Neuronal stem cell (in vitro differentiated cells): Measurements from ENCODE around the gene TNIK.

Experiments used
- DNase-seq: peaks from one replicate; pipeline ENCODE4 v3.0.0-alpha.2; 2013; ENCODE audit warnings: low spot score
- H2AFZ ChIP-seq: one replicate; pipeline ENCODE4 v1.6.1; 2013; ENCODE audit warnings: mild to moderate bottlenecking, low read length, inconsistent platforms
- H2AK5ac ChIP-seq: 2 replicates; pipeline ENCODE4 v1.6.1; 2013; ENCODE audit warnings: low read depth, mild to moderate bottlenecking, inconsistent platforms, low read length, moderate library complexity, mixed read lengths
- H2BK120ac ChIP-seq: 2 replicates; pipeline ENCODE4 v1.6.1; 2013; ENCODE audit warnings: low read depth, mild to moderate bottlenecking, inconsistent platforms, low read length, moderate library complexity, mixed read lengths
- H2BK12ac ChIP-seq: one replicate; pipeline ENCODE4 v1.6.1; 2013; ENCODE audit warnings: low read length, inconsistent platforms
- H2BK15ac ChIP-seq: 2 replicates; pipeline ENCODE4 v1.6.1; 2013; ENCODE audit warnings: mild to moderate bottlenecking, low read length, inconsistent platforms, mixed read lengths
- H2BK5ac ChIP-seq: one replicate; pipeline ENCODE4 v1.6.1; 2013; ENCODE audit warnings: inconsistent platforms, mild to moderate bottlenecking, low read length, moderate library complexity
- H3K14ac ChIP-seq: one replicate; pipeline ENCODE4 v1.6.1; 2013; ENCODE audit warnings: low read length, inconsistent platforms
- H3K18ac ChIP-seq: 2 replicates; pipeline ENCODE4 v1.6.1; 2013; ENCODE audit warnings: low read length, inconsistent platforms
- H3K23ac ChIP-seq: 2 replicates; pipeline ENCODE4 v1.6.1; 2013; ENCODE audit warnings: low read depth, mild to moderate bottlenecking, mixed read lengths, low read length, inconsistent platforms; ENCODE audit not compliant: poor library complexity
- H3K27ac ChIP-seq: replicated peaks from 3 replicates; pipeline ENCODE4 v1.5.1; 2013; ENCODE audit warnings: low read length, inconsistent platforms
- H3K27me3 ChIP-seq, 3 experiments: 2 replicates each; pipeline ENCODE4 v1.6.1; 2013; ENCODE audit warnings: low read length in 3 of 3, mild to moderate bottlenecking in 2 of 3, inconsistent platforms in 1 of 3, low read depth in 1 of 3, mixed read lengths in 1 of 3, moderate library complexity in 1 of 3; ENCODE audit not compliant: control insufficient read depth in 3 of 3, insufficient read depth in 3 of 3
- H3K36me3 ChIP-seq, 2 donors: replicated peaks in 1 of 2; 2 replicates each; pipeline ENCODE4 v1.6.1; 2013; ENCODE audit warnings: low read length in 2 of 2; ENCODE audit not compliant: control insufficient read depth in 2 of 2, insufficient read depth in 2 of 2
- H3K4ac ChIP-seq: 2 replicates; pipeline ENCODE4 v1.6.1; 2013; ENCODE audit warnings: inconsistent platforms, mild to moderate bottlenecking, low read length, moderate library complexity
- H3K4me1 ChIP-seq, 2 donors: 1 replicate in 1 of 2; 2 replicates in 1 of 2; pipeline ENCODE4 v1.6.1; 2013; ENCODE audit warnings: low read length in 2 of 2, low read depth in 1 of 2; ENCODE audit not compliant: control insufficient read depth in 2 of 2, insufficient read depth in 1 of 2
- H3K4me2 ChIP-seq: one replicate; pipeline ENCODE4 v1.6.1; 2013; ENCODE audit warnings: mild to moderate bottlenecking, low read length, inconsistent platforms; ENCODE audit not compliant: insufficient read depth, poor library complexity, severe bottlenecking
- H3K4me3 ChIP-seq, 2 donors: 2 replicates each; pipeline ENCODE4 v1.5.1; 2013; ENCODE audit warnings: low read length in 2 of 2, mild to moderate bottlenecking in 2 of 2, inconsistent platforms in 1 of 2, moderate library complexity in 1 of 2
- H3K79me1 ChIP-seq: one replicate; pipeline ENCODE4 v1.6.1; 2013; ENCODE audit warnings: low read depth, mild to moderate bottlenecking, inconsistent platforms, low read length, moderate library complexity
- H3K9ac ChIP-seq: one replicate; pipeline ENCODE4 v1.6.1; 2013; ENCODE audit warnings: mild to moderate bottlenecking, low read depth, low read length, inconsistent platforms; ENCODE audit not compliant: poor library complexity
- H3K9me3 ChIP-seq, 2 donors: replicated peaks in 1 of 2; 2 replicates each; pipeline versions ENCODE3 to v1.6.1; 2013; ENCODE audit warnings: low read length in 2 of 2, mild to moderate bottlenecking in 2 of 2, inconsistent platforms in 1 of 2, low read depth in 1 of 2, mixed read lengths in 1 of 2, moderate library complexity in 1 of 2; ENCODE audit not compliant: control insufficient read depth in 2 of 2, insufficient read depth in 1 of 2
- H4K8ac ChIP-seq: one replicate; pipeline ENCODE4 v1.6.1; 2013; ENCODE audit warnings: low read depth, mild to moderate bottlenecking, inconsistent platforms, low read length, moderate library complexity
- H4K91ac ChIP-seq: one replicate; pipeline ENCODE4 v1.6.1; 2013; ENCODE audit warnings: low read length, low read depth, mild to moderate bottlenecking, inconsistent platforms; ENCODE audit not compliant: poor library complexity
- WGBS, 2 donors: extraction: QIAGEN DNeasy Blood & Tissue Kit; methylation state at CpG; one replicate each; pipeline ENCODE4 v1.1.7; 2013; ENCODE audit warnings: missing lambda C conversion rate in 2 of 2, mixed read lengths in 1 of 2; ENCODE audit not compliant: insufficient read length in 2 of 2, insufficient replicate concordance in 1 of 2; ENCODE audit errors: extremely low coverage in 2 of 2; 5-methylcytosine and 5-hydroxymethylcytosine counted together

The TNIK gene

DNA sequence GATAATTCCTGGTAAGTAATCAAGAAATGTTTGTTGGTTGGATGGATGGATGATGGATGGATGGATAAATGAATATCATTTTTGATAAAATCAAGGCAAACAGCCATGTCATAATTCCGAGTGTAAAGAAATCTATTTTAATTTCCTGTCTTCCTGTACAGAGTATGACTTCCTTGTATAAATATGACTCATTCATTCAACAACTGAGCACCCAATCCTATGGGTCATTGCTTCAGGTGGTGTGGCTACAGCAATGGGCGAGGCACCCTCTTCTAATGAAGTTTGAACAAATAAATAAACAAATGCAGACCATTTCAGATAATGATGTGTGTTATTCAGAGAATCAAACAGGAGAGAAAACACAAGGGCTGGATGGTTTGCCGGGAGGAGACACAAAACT lies 198.7 kb downstream of the TNIK start:
- H3K23ac ChIP-seq = no peak overlapping the region
- no peak overlapping the region for H2BK12ac ChIP-seq
- H4K91ac ChIP-seq = no peak overlapping the region
- no peak for DNase-seq
- no peaks in the 10 kb centered on the region for H3K27me3 ChIP-seq
- H3K9me3 ChIP-seq = no peaks in the 10 kb centered on the region
- peaks cover 2 to 3% of the 10 kb centered on the region in 2 donors for H3K4me1 ChIP-seq
- no peak overlapping the region for H3K4ac ChIP-seq
- WGBS, 2 donors = no CpG with 5 or more reads among the region's 3 CpGs
- no peak overlapping the region for H3K14ac ChIP-seq
- no peak overlapping the region for H2BK5ac ChIP-seq
- no peak overlapping the region for H3K9ac ChIP-seq
- H3K36me3 ChIP-seq = no peaks in the 10 kb centered on the region
- no peak overlapping the region for H2BK15ac ChIP-seq
- H3K27ac ChIP-seq = no peak overlapping the region
- no peak overlapping the region for H3K4me3 ChIP-seq
- H3K79me1 ChIP-seq = no peaks in the 10 kb centered on the region
- H2BK120ac ChIP-seq = no peak overlapping the region
- no peak overlapping the region for H2AK5ac ChIP-seq
- H4K8ac ChIP-seq = no peak overlapping the region
- H3K4me2 ChIP-seq = no peak overlapping the region
- no peak overlapping the region for H2AFZ ChIP-seq
- no peak overlapping the region for H3K18ac ChIP-seq

GRCh38 chr3:171260899-171261298 lies 199.3 kb downstream of the TNIK start:
- Histone ChIP-seq H3K18ac (no peak overlapping the region), H3K9me3 (no peaks in the 10 kb centered on the region), H2BK120ac (no peak overlapping the region), H2AK5ac (no peak overlapping the region), H3K4ac (no peak overlapping the region), H3K79me1 (no peaks in the 10 kb centered on the region), H3K4me2 (no peak overlapping the region), H3K4me1 (peaks cover 0 to 2% of the 10 kb centered on the region in 2 donors), H3K23ac (no peak overlapping the region), H3K4me3 (no peak overlapping the region), H4K8ac (no peak overlapping the region), H2BK12ac (no peak overlapping the region), H2BK5ac (no peak overlapping the region), H3K9ac (no peak overlapping the region), H4K91ac (no peak overlapping the region), H2BK15ac (no peak overlapping the region), H3K14ac (no peak overlapping the region), H3K36me3 (no peaks in the 10 kb centered on the region), H2AFZ (no peak overlapping the region), H3K27me3 (no peaks in the 10 kb centered on the region), H3K27ac (no peak overlapping the region)
- no peak for DNase-seq
- WGBS, 2 donors = no CpG with 5 or more reads among the region's 3 CpGs

DNA sequence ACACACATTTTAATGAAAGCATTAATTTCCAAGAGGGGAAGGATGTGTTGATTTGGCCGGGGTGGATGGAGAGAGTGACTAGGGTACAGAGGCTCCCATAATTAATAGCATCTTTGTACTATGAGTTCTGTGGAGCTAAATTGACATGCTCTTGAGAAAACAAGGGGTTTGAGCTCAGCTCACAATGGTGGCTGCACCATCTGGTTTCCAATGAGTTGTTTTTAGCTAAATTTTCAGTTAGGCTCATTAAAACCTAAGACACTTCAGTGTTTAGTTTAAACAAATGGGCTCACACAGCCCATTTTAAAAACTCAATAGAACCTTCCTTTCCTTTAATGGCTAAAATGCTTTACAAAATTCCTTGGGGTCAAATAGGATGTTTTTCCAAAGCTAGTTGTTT lies 199.7 kb downstream of the TNIK start:
- no peak overlapping the region for H2AFZ ChIP-seq
- H3K18ac ChIP-seq = no peak overlapping the region

GRCh38 chr3:171258316-171258715 lies 201.9 kb downstream of the TNIK start:
- H4K8ac ChIP-seq = no peak overlapping the region
- no peak overlapping the region for H3K4me2 ChIP-seq
- H2BK12ac ChIP-seq = no peak overlapping the region
- H3K36me3 ChIP-seq = no peaks in the 10 kb centered on the region
- H3K14ac ChIP-seq = no peak overlapping the region
- no peak overlapping the region for H3K27ac ChIP-seq
- no CpG with 5 or more reads among the region's 2 CpGs for WGBS, 2 donors
- H2BK5ac ChIP-seq = no peak overlapping the region
- DNase-seq = no peak
- peaks cover 0 to 2% of the 10 kb centered on the region in 2 donors for H3K4me1 ChIP-seq
- no peaks in the 10 kb centered on the region for H3K27me3 ChIP-seq
- H4K91ac ChIP-seq = no peak overlapping the region
- no peak overlapping the region for H2BK120ac ChIP-seq
- H3K9me3 ChIP-seq = no peaks in the 10 kb centered on the region
- no peak overlapping the region for H3K4ac ChIP-seq
- no peak overlapping the region for H2AFZ ChIP-seq
- no peak overlapping the region for H3K23ac ChIP-seq
- H3K79me1 ChIP-seq = no peaks in the 10 kb centered on the region
- H2BK15ac ChIP-seq = no peak overlapping the region
- H2AK5ac ChIP-seq = no peak overlapping the region
- no peak overlapping the region for H3K9ac ChIP-seq
- no peak overlapping the region for H3K18ac ChIP-seq
- no peak overlapping the region for H3K4me3 ChIP-seq

More for the DNA sequence above, 199.7 kb downstream of the TNIK start:
- Histone ChIP-seq H4K91ac (no peak overlapping the region), H3K23ac (no peak overlapping the region), H3K9ac (no peak overlapping the region), H3K9me3 (no peaks in the 10 kb centered on the region), H2BK15ac (no peak overlapping the region), H2BK120ac (no peak overlapping the region), H3K4me3 (no peak overlapping the region), H2AK5ac (no peak overlapping the region), H3K27ac (no peak overlapping the region), H2BK12ac (no peak overlapping the region), H3K4me1 (peaks cover 0 to 2% of the 10 kb centered on the region in 2 donors), H4K8ac (no peak overlapping the region), H2BK5ac (no peak overlapping the region), H3K79me1 (no peaks in the 10 kb centered on the region), H3K27me3 (no peaks in the 10 kb centered on the region), H3K4ac (no peak overlapping the region), H3K4me2 (no peak overlapping the region), H3K36me3 (no peaks in the 10 kb centered on the region), H3K14ac (no peak overlapping the region)
- no peak for DNase-seq
- WGBS, 2 donors = no CpG with 5 or more reads among the region's 1 CpG
